G401.6 (cell line): Measurements from ENCODE around the gene GDF7.

ENCODE experiments used
- FAIRE-seq: peaks from 2 replicates; lab custom pipeline; 2012; peaks lifted over from hg19 to GRCh38; lab: Jason Lieb, UNC

The GDF7 gene

DNA sequence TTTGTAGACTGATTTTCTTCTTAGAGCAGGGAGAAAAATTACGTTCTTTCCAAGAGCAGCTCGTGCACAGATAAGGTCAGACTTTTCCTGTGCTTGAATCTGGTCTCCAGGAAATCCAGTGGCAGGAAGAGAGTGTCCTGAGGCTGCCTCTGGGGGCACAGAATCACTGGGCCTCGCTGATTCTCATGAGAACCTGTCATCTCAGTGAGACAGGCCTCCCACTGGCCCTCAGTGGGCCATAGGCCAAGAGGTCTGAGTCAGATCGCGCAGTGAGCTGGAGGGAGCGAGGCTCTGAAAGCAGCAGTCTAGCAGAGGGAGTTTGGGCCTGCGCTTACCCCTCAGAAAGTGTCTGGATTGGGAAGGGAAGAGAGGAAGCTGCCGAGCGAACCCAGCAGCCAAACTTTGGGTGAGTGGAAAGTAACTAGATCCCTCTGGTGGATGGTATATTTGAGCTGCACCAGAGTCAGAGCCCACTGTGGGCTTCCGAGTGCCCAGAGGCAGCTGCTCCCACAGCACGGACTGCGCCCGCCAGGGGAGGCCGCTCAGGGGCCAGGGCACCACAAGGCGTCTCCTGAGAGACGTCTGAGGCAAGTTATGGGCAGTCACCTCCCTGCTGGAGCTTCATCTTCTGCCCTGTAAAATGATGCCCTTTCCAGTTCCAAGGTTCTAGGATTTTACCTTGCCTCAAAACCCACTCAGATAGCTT, 8.2 kb downstream of the GDF7 start:
- no peak for FAIRE-seq

- no peak for FAIRE-seq
These were observed 8.9 kb downstream of the GDF7 start for GRCh38 chr2:20675701-20676352.

GRCh38 chr2:20676353-20677215, 9.6 kb downstream of the GDF7 start:
- FAIRE-seq: no peak

- FAIRE-seq: no peak
These were observed 10.5 kb downstream of the GDF7 start for GRCh38 chr2:20677301-20678085.

DNA sequence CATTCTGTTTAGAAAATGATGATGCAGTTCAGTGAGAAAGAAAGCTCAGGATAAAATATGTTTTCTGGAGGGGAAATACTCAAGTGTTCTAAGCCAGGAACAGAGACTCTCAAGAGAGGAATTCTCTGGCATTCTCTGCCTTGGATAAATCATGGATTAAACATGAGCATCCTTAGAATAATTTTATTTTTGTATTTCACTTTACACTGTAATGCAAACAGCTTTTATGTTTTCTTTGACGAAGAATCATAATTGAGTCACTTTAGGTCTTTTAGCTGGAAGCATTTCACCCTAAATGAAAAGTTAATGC, 11.1 kb downstream of the GDF7 start:
- FAIRE-seq: no peak

- FAIRE-seq: no peak
These were observed 11.8 kb downstream of the GDF7 start for GRCh38 chr2:20678780-20679179.

DNA sequence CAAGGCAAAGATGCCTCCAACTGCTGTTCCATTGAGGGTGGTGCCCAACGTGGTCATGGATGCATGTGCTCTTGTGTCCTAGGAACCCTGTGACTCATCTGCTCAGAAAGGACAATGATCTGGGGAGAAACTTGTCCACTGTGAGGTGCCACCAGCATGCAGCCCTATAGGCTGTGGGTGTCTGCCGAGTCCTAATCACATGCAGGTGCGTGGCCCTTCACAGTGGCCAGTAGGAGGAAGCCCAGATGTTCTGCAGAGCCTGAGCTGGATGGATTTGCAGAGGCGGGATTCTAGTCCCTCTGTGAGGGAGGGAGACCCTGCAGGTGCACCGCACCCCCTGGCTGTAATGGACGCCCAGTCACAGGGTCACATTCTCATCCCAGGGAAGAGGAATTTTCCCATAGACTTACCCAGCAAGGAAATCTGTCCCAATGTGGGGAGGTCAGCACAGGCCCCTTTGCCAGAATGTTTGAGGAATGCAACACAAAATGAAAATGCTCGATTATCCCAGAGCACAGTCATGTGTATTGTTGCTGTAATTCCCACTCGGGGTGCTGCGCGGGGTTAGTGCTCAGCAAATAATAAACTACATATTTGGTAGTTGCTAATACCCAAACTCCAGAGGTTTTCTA, 13.9 kb downstream of the GDF7 start:
- no peak for FAIRE-seq

DNA sequence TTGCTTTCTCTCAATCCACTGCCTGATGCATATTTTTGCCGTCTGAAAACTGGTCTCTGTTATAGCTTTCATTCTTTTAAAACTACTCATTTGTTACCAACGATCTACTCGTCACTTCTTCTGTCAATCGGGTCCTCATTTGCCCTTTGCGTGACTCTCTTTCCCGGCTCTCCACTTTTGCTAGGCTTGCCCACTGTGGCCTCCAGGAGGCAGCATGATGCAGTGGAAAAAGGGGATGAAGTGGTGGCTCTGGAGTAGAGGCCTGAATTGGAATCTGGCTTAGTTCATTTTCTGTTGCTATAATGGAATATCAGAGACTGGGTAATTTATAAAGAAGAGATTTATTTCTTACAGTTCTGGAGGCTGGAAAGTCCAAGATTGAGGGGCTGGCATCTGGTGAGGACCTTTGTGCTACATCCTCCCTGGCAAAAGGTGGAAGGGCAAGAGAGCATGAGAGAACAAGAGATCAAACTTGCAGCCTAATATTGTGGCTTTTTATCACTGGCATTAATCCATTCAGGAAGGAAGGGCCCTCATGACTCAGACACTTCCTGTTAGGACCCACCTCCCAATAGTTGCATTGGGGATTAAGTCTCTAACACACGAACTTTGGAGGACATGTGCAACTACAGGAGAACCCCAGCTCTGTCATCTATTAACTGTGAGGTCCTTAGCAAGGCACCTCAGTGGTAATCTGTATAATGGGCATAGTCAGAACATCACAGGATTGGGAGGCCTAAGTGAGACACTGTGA, 15.4 kb downstream of the GDF7 start:
- FAIRE-seq: no peak

DNA sequence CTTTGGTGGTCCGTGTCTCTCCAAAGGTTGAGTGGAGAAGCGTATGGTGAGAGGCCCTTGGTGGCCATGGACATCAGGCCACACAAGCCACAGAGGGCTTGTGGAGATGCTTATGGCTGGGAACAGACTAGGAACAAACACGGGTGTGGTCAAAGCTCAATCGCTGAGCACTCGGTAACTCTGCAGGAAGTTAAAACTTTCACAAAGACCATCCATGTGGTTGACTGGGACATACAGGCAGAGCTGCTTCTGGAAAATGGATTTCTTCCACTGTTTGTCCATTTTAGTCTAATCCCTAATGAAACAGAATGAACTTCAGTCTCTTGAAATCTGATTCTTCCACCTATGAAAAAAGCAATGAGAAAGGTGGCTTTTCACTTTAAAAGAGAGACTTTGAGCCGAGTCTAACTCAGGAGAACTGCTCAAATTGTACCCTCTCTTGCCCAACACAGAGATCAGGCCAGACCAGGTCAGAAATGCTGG, 17.7 kb downstream of the GDF7 start:
- no peak for FAIRE-seq

GRCh38 chr2:20687260-20687832, 20.4 kb downstream of the GDF7 start:
- FAIRE-seq: no peak

- FAIRE-seq: no peak
These were observed 22.7 kb downstream of the GDF7 start for GRCh38 chr2:20689428-20690264.

DNA sequence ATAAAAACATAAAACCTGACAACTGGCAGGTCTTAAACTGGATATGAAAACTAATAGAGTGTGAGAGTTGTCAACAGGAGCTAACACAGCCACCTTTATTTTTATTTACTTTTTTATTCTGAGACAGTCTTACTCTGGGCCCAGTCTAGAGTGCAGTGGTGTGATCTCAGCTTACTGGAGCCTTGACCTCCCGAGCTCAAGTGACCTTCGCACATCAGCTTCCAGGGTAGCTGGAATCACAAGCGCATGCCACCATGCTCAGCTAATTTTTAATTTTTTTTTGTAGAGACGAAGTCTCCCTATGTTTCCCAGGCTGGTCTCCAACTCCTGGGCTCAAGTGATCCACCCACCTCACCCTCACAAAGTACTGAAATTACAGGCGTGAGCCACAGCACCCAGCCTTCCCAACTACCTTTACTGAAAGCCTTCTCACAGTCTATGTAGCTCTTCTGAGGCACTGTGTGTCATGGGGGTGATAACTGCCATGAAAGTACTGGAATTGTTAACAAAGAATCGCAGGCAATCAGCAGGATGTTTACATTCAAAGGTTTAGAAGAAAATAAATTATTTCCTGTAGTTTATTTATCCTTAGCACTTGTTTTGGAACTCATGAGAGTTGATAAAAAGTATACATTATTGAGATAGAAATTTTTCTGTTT, 24.3 kb downstream of the GDF7 start:
- FAIRE-seq: no peak

DNA sequence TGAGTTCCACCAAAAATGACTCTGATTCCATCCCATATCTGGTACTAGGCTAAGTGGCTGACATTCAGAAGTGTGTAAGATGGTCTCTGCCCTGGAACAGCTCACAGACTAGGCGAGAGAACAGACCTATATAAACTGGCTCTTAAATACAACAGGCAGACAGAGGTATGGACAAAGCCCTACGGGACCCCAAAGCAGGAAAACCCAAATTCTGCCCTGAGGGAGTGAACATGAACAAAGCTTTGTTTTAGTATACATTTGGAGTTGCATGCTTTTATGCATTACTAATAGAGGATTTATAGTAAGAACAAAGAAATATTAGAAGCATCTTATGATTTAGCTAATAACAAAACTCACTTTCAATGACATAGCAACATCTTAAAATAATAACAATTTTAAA, 25.1 kb downstream of the GDF7 start:
- no peak for FAIRE-seq

DNA sequence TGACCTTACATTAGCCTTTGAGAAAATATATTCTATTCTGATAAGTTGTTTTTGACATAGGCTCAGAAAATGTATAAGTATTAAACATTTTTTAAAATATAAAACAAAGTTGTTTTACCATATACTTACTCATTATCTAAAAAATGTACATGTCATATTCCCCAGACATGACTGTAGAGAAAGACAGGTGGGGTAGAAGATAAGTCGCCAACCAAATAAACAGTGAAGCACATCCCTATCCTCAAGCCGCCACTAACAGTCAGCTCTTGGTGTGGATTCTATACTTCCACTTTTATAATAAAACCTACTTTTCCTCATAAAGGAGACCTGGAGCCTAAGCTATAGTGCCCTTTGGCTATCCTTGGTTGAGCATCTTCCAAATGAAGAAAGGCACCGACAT, 26.4 kb downstream of the GDF7 start:
- no peak for FAIRE-seq

DNA sequence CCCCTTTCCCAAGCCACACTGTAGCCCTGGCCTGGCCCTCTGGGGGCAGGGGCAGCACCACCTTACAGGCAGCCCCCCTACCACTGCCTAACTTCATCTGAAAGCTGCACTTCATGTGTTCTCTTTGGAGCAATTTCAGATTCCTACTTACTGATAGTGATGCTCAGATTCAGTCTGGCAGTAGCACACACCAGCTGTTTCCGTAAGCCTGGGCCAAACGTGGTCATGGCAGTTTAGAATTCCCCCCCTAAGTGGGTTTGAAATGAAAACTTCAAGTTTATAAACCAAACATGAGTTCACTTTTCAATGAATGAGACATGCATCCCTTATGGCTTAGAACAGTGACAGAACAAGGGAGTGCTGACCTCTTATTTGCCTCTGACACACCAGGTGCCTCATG, 29.4 kb downstream of the GDF7 start:
- FAIRE-seq: no peak

GRCh38 chr2:20697322-20697934, 30.5 kb downstream of the GDF7 start:
- FAIRE-seq: peak; percentile 34

GRCh38 chr2:20698916-20699613, 32.1 kb downstream of the GDF7 start:
- no peak for FAIRE-seq

- no peak for FAIRE-seq
These were observed 35.6 kb downstream of the GDF7 start for GRCh38 chr2:20702563-20702962.
